Calu3 (cell line): Measurements from ENCODE around the gene CTNND2. TPM values are rescaled to one million over a fixed set of nuclear protein-coding genes. Genes with fewer than 3 reads are reported as not detected.

Experiments
- BruUV-seq: library from RNA; stranded (reverse); fragments of 400-500 nt; replicated peaks from 2 replicates; lab custom pipeline; 2021; lab: Mats Ljungman, UMichigan
- CTCF ChIA-PET: fragments of 300-600 bp; sonication (Branson Sonifier 250); formaldehyde crosslinking; loops from one replicate; lab custom pipeline; 2022; ENCODE audit warnings: antibody characterized with exemption; lab: Charles Lee
- DNase-seq: peaks from one replicate; pipeline ENCODE4 v3.0.0; 2022
- H3K27ac Mint-ChIP-seq: one replicate; pipeline ENCODE4 v1.8.0; 2022; ENCODE audit warnings: mixed read lengths; ENCODE audit not compliant: unreplicated experiment
- H3K27me3 Mint-ChIP-seq: one replicate; pipeline ENCODE4 v1.8.0; 2022; ENCODE audit warnings: mixed read lengths; ENCODE audit not compliant: unreplicated experiment
- H3K36me3 Mint-ChIP-seq: one replicate; pipeline ENCODE4 v1.8.0; 2022; ENCODE audit warnings: mild to moderate bottlenecking, moderate library complexity, mixed read lengths; ENCODE audit not compliant: insufficient read depth, unreplicated experiment
- H3K4me1 Mint-ChIP-seq: one replicate; pipeline ENCODE4 v1.8.0; 2022; ENCODE audit warnings: mild to moderate bottlenecking, low read depth, mixed read lengths; ENCODE audit not compliant: unreplicated experiment
- H3K4me3 Mint-ChIP-seq: one replicate; pipeline ENCODE4 v1.8.0; 2022; ENCODE audit warnings: mild to moderate bottlenecking, low read depth, moderate library complexity, mixed read lengths; ENCODE audit not compliant: unreplicated experiment
- H3K9me3 Mint-ChIP-seq: one replicate; pipeline ENCODE4 v1.8.0; 2022; ENCODE audit warnings: low read depth, mixed read lengths; ENCODE audit not compliant: unreplicated experiment
- CTCF ChIP-seq: fragments of 200-600 bp; IDR thresholded peaks from one replicate; pipeline ENCODE4 v1.8.0; 2022; ENCODE audit warnings: antibody characterized with exemption; ENCODE audit not compliant: unreplicated experiment
- intact Hi-C: fragments of 100-400 bp; cut with micrococcal nuclease; formaldehyde crosslinking; loops from one replicate; pipeline ENCODE4 v1.10.0; 2022; ENCODE audit not compliant: unreplicated experiment
- total RNA-seq: library from RNA; stranded (reverse); gene quantifications from 2 replicates; pipeline ENCODE4 v1.2.3, GENCODE V29; 2022

CTNND2 gene
- total RNA-seq, 1 experiment from 2014 or later = 19.6 TPM

DNA sequence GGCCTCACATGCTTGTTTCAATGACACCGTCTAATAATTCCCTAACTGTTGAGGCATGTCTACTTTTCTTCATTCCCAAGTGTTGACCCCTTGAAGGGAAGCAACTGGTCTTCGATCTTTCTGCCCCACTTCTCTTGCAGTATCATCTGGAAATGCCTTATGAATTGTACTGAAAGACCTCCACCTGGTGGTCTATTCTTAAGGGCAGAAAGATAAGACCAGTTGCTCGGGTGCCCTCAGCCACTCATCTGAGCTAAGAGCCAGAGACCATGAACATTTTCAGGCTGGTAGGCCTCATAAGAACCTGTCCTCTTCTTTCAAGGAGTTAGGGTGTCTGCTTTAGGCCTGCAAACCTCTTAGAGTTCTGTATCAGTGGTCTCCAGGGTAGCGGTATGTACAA is 542.5 kb downstream of the CTNND2 start:
- Mint-ChIP-seq H3K9me3 (no peaks in the 10 kb centered on the region), H3K36me3 (no peaks in the 10 kb centered on the region), H3K27me3 (no peaks in the 10 kb centered on the region), H3K4me1 (no peaks in the 10 kb centered on the region), H3K4me3 (no peak overlapping the region), H3K27ac (no peak overlapping the region)
- no peak for TF ChIP-seq CTCF
- DNase-seq = no peak
- CTCF ChIA-PET = no interaction called here
- no TSS peak for BruUV-seq
- intact Hi-C loops = loop anchor here (1.0 to 10.0 kb wide), 2 partner anchors 94 to 377 kb away; no protein-coding TSS in a partner anchor

GRCh38 chr5:11357928-11358327 is 546.3 kb downstream of the CTNND2 start:
- H3K27me3 Mint-ChIP-seq = no peaks in the 10 kb centered on the region
- CTCF ChIA-PET = no interaction called here
- intact Hi-C loops = no loop called here
- TF ChIP-seq CTCF = no peak
- DNase-seq = no peak
- no peak overlapping the region for H3K27ac Mint-ChIP-seq
- H3K9me3 Mint-ChIP-seq = peaks cover 3% of the 10 kb centered on the region
- H3K4me3 Mint-ChIP-seq = no peak overlapping the region
- no TSS peak for BruUV-seq
- H3K4me1 Mint-ChIP-seq = no peaks in the 10 kb centered on the region
- no peaks in the 10 kb centered on the region for H3K36me3 Mint-ChIP-seq

GRCh38 chr5:11355491-11355890 is 548.8 kb downstream of the CTNND2 start:
- CTCF ChIA-PET = no interaction called here

DNA sequence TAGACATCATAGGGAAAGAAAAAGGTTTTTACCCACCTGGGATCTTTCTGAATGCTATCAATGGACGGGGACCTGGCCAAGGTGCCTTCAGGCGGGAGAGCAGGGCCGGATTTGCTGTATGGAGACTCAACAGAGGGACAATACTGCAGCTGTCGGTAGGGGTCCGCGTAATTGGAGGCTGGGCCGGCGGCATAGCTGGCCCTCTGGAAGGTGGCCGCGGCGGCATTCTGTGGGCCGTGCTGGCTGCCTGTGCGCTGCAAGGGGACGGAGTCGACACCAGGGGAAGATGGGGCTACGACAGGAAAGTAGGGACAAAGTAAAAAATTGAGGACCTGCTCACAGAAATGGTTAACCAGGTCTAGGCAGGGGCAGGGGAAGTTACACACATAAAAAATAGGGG is 557.9 kb downstream of the CTNND2 start:
- Mint-ChIP-seq H3K27ac (no peak overlapping the region), H3K27me3 (no peaks in the 10 kb centered on the region)

More at GRCh38 chr5:11355491-11355890, 548.8 kb downstream of the CTNND2 start:
- Mint-ChIP-seq H3K27me3 (no peaks in the 10 kb centered on the region), H3K36me3 (no peaks in the 10 kb centered on the region), H3K4me3 (no peak overlapping the region), H3K27ac (no peak overlapping the region), H3K4me1 (no peaks in the 10 kb centered on the region), H3K9me3 (peaks cover 3% of the 10 kb centered on the region)
- intact Hi-C loops = no loop called here
- no peak for TF ChIP-seq CTCF
- no peak for DNase-seq
- BruUV-seq = no TSS peak

More for the DNA sequence above, 557.9 kb downstream of the CTNND2 start:
- no TSS peak for BruUV-seq
- Mint-ChIP-seq H3K36me3 (no peaks in the 10 kb centered on the region), H3K4me1 (no peaks in the 10 kb centered on the region), H3K4me3 (no peak overlapping the region), H3K9me3 (no peaks in the 10 kb centered on the region)
- DNase-seq = no peak
- TF ChIP-seq CTCF = no peak
- CTCF ChIA-PET = no interaction called here
- intact Hi-C loops = no loop called here
